Measurements from ENCODE around the gene FAM13B.

FAM13B gene

DNA sequence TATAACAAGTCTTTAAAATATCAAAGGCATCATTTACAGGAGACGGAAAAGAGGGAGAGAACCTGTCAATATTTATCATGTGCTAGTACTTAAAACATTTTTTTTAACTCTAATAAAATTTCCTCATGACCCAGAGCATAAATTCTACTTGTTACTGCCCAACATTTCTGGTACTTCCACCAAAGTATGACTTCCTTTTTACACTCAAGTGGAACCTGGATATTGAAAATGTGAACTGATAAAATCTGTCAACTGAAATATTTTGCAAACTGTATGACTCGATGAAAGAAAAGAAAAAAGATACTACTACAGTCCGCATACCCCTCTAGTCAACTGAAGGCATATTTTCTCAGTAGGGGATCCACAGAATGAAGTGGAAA lies 37.1 kb downstream of the FAM13B start:
- Histone ChIP-seq H3F3A (ENCODE audit: low read depth) (no peaks in the 10 kb centered on the region), H4K20me1 (ENCODE audit: insufficient read depth, low read length, poor library complexity, severe bottlenecking) (peaks cover 48% of the 10 kb centered on the region), H3K4me3 (ENCODE audit: low read length, poor library complexity, severe bottlenecking) (no peak overlapping the region), H3K9me3 (ENCODE audit: insufficient read depth, low read depth, low read length) (peaks cover 7% of the 10 kb centered on the region; the same call in 1 of the 2 replicates), H3K9ac (ENCODE audit: low read depth, low read length, poor library complexity, severe bottlenecking) (no peak overlapping the region), H3K4me2 (ENCODE audit: low read depth, low read length, poor library complexity, severe bottlenecking) (no peak overlapping the region), H3K27me3 (ENCODE audit: insufficient read depth, low read length, poor library complexity, severe bottlenecking) (no peaks in the 10 kb centered on the region), H3K79me2 (ENCODE audit: insufficient read depth, low read length) (peaks cover 83% of the 10 kb centered on the region), H3K36me3 (ENCODE audit: insufficient read depth, low read length) (peaks cover 52% of the 10 kb centered on the region), H2AFZ (ENCODE audit: low read length) (no peak overlapping the region), H3K4me1 (ENCODE audit: insufficient read depth, low read length, poor library complexity, severe bottlenecking) (peaks cover 24% of the 10 kb centered on the region), H3K9me2 (replicated peaks; ENCODE audit: low read depth, low read length) (no peaks in the 10 kb centered on the region)
- TF ChIP-seq EZH2phosphoT487 (IDR thresholded peaks at IDR 0.05; ENCODE audit: borderline replicate concordance) = no peak
- TF ChIP-seq CTCF (conservative IDR thresholded peaks at IDR 0.05; ENCODE audit: low read length) = no peak

DNA sequence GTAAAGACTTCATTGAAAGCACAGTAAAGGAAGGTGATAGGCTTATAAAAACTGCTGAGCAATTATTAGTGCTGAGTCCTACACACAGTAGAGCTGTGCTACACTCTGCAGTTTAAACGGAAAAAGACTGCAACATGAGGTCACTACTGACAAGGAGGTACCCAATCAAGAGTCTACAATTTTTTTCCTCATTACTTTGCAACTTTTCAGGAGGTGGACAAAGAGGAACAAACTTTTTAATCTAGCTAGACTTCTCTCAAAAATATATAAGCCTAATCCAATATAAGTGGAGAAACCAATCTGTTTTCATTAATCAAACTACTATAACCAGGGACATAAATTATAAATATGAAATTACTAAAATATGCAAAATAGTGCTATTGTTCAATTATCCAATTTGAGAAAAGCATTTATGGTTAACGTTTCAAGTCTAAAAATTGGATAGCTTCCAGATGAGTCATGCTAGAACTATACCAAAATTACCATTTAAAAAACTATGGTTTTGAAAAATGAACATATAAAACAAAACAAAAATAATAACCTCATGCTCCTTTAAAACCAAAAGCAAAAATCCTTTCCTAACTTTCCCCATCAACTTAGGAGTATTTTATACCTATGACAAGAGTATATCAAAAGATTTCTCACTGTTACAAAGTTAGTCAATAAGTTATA lies 37.7 kb downstream of the FAM13B start:
- peaks cover 47% of the 10 kb centered on the region for H3K36me3 ChIP-seq (ENCODE audit: insufficient read depth, low read length)
- no peak overlapping the region for H3K4me3 ChIP-seq (ENCODE audit: low read length, poor library complexity, severe bottlenecking)
- TF ChIP-seq EZH2phosphoT487 (IDR thresholded peaks at IDR 0.05; ENCODE audit: borderline replicate concordance) (no peak), CTCF (conservative IDR thresholded peaks at IDR 0.05; ENCODE audit: low read length) (no peak)
- no peaks in the 10 kb centered on the region for H3K27me3 ChIP-seq (ENCODE audit: insufficient read depth, low read length, poor library complexity, severe bottlenecking)
- H3K79me2 ChIP-seq (ENCODE audit: insufficient read depth, low read length) = peaks cover 79% of the 10 kb centered on the region
- no peak overlapping the region for H2AFZ ChIP-seq (ENCODE audit: low read length)
- peaks cover 49% of the 10 kb centered on the region for H4K20me1 ChIP-seq (ENCODE audit: insufficient read depth, low read length, poor library complexity, severe bottlenecking)
- H3K9ac ChIP-seq (ENCODE audit: low read depth, low read length, poor library complexity, severe bottlenecking) = no peak overlapping the region
- no peaks in the 10 kb centered on the region for H3F3A ChIP-seq (ENCODE audit: low read depth)
- peaks cover 24% of the 10 kb centered on the region for H3K4me1 ChIP-seq (ENCODE audit: insufficient read depth, low read length, poor library complexity, severe bottlenecking)
- H3K9me3 ChIP-seq (ENCODE audit: insufficient read depth, low read depth, low read length) = peaks cover 7% of the 10 kb centered on the region; the same call in 1 of the 2 replicates
- no peak overlapping the region for H3K4me2 ChIP-seq (ENCODE audit: low read depth, low read length, poor library complexity, severe bottlenecking)
- H3K9me2 ChIP-seq (replicated peaks; ENCODE audit: low read depth, low read length) = no peaks in the 10 kb centered on the region

DNA sequence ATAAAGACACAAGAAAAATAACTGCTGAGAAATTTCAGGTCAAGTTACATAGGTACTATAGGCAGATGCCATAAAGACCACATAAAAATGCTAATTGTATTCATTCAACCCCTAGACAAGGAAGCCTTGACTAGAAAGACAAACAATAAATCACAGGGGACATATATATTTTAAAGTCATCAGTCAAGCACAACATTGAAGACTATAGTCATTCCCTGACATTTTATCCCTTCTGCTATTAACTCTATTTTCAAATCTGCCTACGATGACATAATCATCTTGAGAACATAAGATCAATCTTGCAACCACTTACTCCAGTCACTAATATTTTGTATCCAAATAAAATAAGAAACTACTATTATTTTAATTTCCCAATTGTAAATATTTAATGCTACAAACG lies 38.3 kb downstream of the FAM13B start:
- Histone ChIP-seq H3K27me3 (ENCODE audit: insufficient read depth, low read length, poor library complexity, severe bottlenecking) (no peaks in the 10 kb centered on the region), H3K79me2 (ENCODE audit: insufficient read depth, low read length) (peaks cover 76% of the 10 kb centered on the region), H3K36me3 (ENCODE audit: insufficient read depth, low read length) (peaks cover 46% of the 10 kb centered on the region), H3K9me2 (replicated peaks; ENCODE audit: low read depth, low read length) (no peaks in the 10 kb centered on the region), H3K4me2 (ENCODE audit: low read depth, low read length, poor library complexity, severe bottlenecking) (no peak overlapping the region), H2AFZ (ENCODE audit: low read length) (no peak overlapping the region), H3K4me3 (ENCODE audit: low read length, poor library complexity, severe bottlenecking) (no peak overlapping the region), H3K9me3 (ENCODE audit: insufficient read depth, low read depth, low read length) (peaks cover 7% of the 10 kb centered on the region; the same call in 1 of the 2 replicates), H4K20me1 (ENCODE audit: insufficient read depth, low read length, poor library complexity, severe bottlenecking) (peaks cover 53% of the 10 kb centered on the region), H3F3A (ENCODE audit: low read depth) (no peaks in the 10 kb centered on the region), H3K9ac (ENCODE audit: low read depth, low read length, poor library complexity, severe bottlenecking) (no peak overlapping the region), H3K4me1 (ENCODE audit: insufficient read depth, low read length, poor library complexity, severe bottlenecking) (peaks cover 24% of the 10 kb centered on the region)
- TF ChIP-seq CTCF (conservative IDR thresholded peaks at IDR 0.05; ENCODE audit: low read length) (no peak), EZH2phosphoT487 (IDR thresholded peaks at IDR 0.05; ENCODE audit: borderline replicate concordance) (no peak)

All from Loucy (cell line).